SK-N-SH (cell line): ENCODE measurements around the gene SARDH. TPM values are rescaled to one million over a fixed set of nuclear protein-coding genes. Genes with fewer than 3 reads are reported as not detected.

Experiments used
- CTCF ChIA-PET: fragments of 300-600, 350-600 bp; formaldehyde crosslinking; extraction: SDS; loops from one replicate; lab custom pipeline; 2021; lab: Yijun Ruan, JAX
- POLR2A ChIA-PET: fragments of 350-600 bp; sonication (Branson Sonifier 250); formaldehyde crosslinking; extraction: SDS; loops from one replicate; lab custom pipeline; 2020; ENCODE audit warnings: antibody characterized with exemption, inconsistent platforms; lab: Yijun Ruan, JAX
- DNase-seq: peaks from one replicate; pipeline ENCODE4 v3.0.0; 2012
- H2AFZ ChIP-seq: fragments of 200-600 bp; sonication (generic); 2 replicates; pipeline ENCODE4 v1.8.1; 2016; ENCODE audit warnings: antibody characterized with exemption, mild to moderate bottlenecking, low read depth
- H3F3A ChIP-seq: fragments of 200-600 bp; sonication (generic); replicated peaks from 2 replicates; pipeline ENCODE3; 2016; ENCODE audit warnings: antibody characterized with exemption, mild to moderate bottlenecking; ENCODE audit not compliant: insufficient read depth
- H3K27ac ChIP-seq, 2 experiments: fragments of 200-500 bp in 1 of 2; fragments of 200-600 bp in 1 of 2; sonication (Bioruptor generic) in 1 of 2; sonication (generic), shearing (Covaris generic) in 1 of 2; 2 replicates each; pipeline versions ENCODE4 v1.5.1 to v1.6.1; 2014 to 2016; ENCODE audit warnings: low read depth in 2 of 2, inconsistent platforms in 1 of 2, low read length in 1 of 2, mild to moderate bottlenecking in 1 of 2, mixed read lengths in 1 of 2
- H3K27me3 ChIP-seq: fragments of 200-600 bp; sonication (generic), shearing (Covaris generic); 2 replicates; pipeline ENCODE4 v1.6.1; 2016; ENCODE audit warnings: mixed run types; ENCODE audit not compliant: insufficient read depth
- H3K36me3 ChIP-seq, 2 experiments: fragments of 200-500 bp in 1 of 2; fragments of 200-600 bp in 1 of 2; sonication (Bioruptor generic) in 1 of 2; sonication (generic) in 1 of 2; replicated peaks in 1 of 2; 2 replicates each; pipeline versions ENCODE3 to v1.5.1; 2014 to 2016; ENCODE audit warnings: low read length in 1 of 2, mild to moderate bottlenecking in 1 of 2; ENCODE audit not compliant: insufficient read depth in 2 of 2, control insufficient read depth in 1 of 2
- H3K4me1 ChIP-seq, 2 experiments: fragments of 200-500 bp in 1 of 2; fragments of 200-600 bp in 1 of 2; sonication (Bioruptor generic) in 1 of 2; sonication (generic), shearing (Covaris generic) in 1 of 2; 2 replicates each; pipeline versions ENCODE4 v1.5.1 to v1.6.1; 2014 to 2016; ENCODE audit warnings: low read depth in 1 of 2, low read length in 1 of 2, mixed run types in 1 of 2; ENCODE audit not compliant: insufficient read depth in 2 of 2, control insufficient read depth in 1 of 2
- H3K4me2 ChIP-seq: fragments of 200-600 bp; sonication (generic), shearing (Covaris generic); 2 replicates; pipeline ENCODE4 v1.6.1; 2017; ENCODE audit warnings: mixed run types
- H3K4me3 ChIP-seq, 2 experiments: fragments of 200-500 bp in 1 of 2; fragments of 200-600 bp in 1 of 2; sonication (Bioruptor generic) in 1 of 2; sonication (generic), shearing (Covaris generic) in 1 of 2; 2 replicates each; pipeline versions ENCODE4 v1.5.1 to v1.8.1; 2014 to 2016; ENCODE audit warnings: low read depth in 2 of 2, inconsistent platforms in 1 of 2, low read length in 1 of 2, mild to moderate bottlenecking in 1 of 2, mixed read lengths in 1 of 2, moderate library complexity in 1 of 2
- H3K79me2 ChIP-seq: fragments of 200-600 bp; sonication (generic); 2 replicates; pipeline ENCODE4 v1.8.1; 2017; ENCODE audit warnings: mild to moderate bottlenecking; ENCODE audit not compliant: insufficient read depth
- H3K9ac ChIP-seq: fragments of 200-600 bp; sonication (generic); 2 replicates; pipeline ENCODE4 v1.6.1; 2017; ENCODE audit warnings: mixed run types
- H3K9me2 ChIP-seq: fragments of 200-600 bp; sonication (generic); 2 replicates; pipeline ENCODE4 v1.6.1; 2017; ENCODE audit warnings: mixed run types
- H3K9me3 ChIP-seq: fragments of 200-600 bp; sonication (generic); 2 replicates; pipeline ENCODE4 v1.6.1; 2017; ENCODE audit warnings: mixed run types, mild to moderate bottlenecking, moderate library complexity
- H4K20me1 ChIP-seq: fragments of 200-600 bp; sonication (generic); 2 replicates; pipeline ENCODE4 v1.6.1; 2017; ENCODE audit warnings: mild to moderate bottlenecking, mixed run types; ENCODE audit not compliant: insufficient read depth
- EZH2phosphoT487 ChIP-seq: fragments of 200-600 bp; sonication (generic); IDR thresholded peaks from 2 replicates; pipeline ENCODE4 v1.6.1; 2017; ENCODE audit warnings: low read depth, mixed run types, mild to moderate bottlenecking, antibody characterized with exemption, moderate library complexity, borderline replicate concordance
- FOXJ3 ChIP-seq: sonication (generic); formaldehyde crosslinking; IDR thresholded peaks from 2 replicates; pipeline ENCODE4 v1.5.1; 2020; ENCODE audit warnings: mild to moderate bottlenecking, missing genetic modification reagents
- GATA2 ChIP-seq: sonication (generic); formaldehyde crosslinking; IDR thresholded peaks from 2 replicates; pipeline ENCODE4 v1.5.0; 2020; ENCODE audit warnings: mild to moderate bottlenecking, missing genetic modification reagents
- JUND ChIP-seq: IDR thresholded peaks from 2 replicates; pipeline ENCODE4 v1.4.0; 2012
- MXI1 ChIP-seq: IDR thresholded peaks from 2 replicates; pipeline ENCODE4 v1.6.1; 2012; ENCODE audit warnings: mild to moderate bottlenecking, low read depth, low read length, improper control_type of control experiment
- POLR2AphosphoS5 ChIP-seq: IDR thresholded peaks from 2 replicates; pipeline ENCODE4 v1.6.1; 2012; ENCODE audit warnings: low read depth, low read length
- RCOR1 ChIP-seq: fragments of 150-350 bp; IDR thresholded peaks from 2 replicates; pipeline ENCODE4 v1.6.1; 2017; ENCODE audit warnings: antibody characterized with exemption, low read length
- RFX5 ChIP-seq: IDR thresholded peaks from 2 replicates; pipeline ENCODE4 v1.6.1; 2012; ENCODE audit warnings: mild to moderate bottlenecking, improper control_type of control experiment, low read length
- TCF12 ChIP-seq: IDR thresholded peaks from 2 replicates; pipeline ENCODE4 v1.4.0; 2012
- WGBS: methylation state at CpG from one replicate; pipeline ENCODE4 v1.1.6; 2017; ENCODE audit warnings: low lambda C conversion rate; 5-methylcytosine and 5-hydroxymethylcytosine counted together
- polyA plus RNA-seq, 3 experiments: library from polyadenylated mRNA; depleted of rRNA; stranded (reverse); fragments of >200 nt; gene quantifications; 2 replicates each; pipeline ENCODE4 v1.2.3, GENCODE V29; 2012
- TF ChIP-seq, protein P1 (sequence below): IDR thresholded peaks from 2 replicates; pipeline ENCODE4 v1.4.0; 2012; ENCODE audit warnings: low read depth

Gene SARDH
- polyA plus RNA-seq, 1 of the 3 experiments (the other 2 are of a cell fraction), result 5.9 TPM

DNA sequence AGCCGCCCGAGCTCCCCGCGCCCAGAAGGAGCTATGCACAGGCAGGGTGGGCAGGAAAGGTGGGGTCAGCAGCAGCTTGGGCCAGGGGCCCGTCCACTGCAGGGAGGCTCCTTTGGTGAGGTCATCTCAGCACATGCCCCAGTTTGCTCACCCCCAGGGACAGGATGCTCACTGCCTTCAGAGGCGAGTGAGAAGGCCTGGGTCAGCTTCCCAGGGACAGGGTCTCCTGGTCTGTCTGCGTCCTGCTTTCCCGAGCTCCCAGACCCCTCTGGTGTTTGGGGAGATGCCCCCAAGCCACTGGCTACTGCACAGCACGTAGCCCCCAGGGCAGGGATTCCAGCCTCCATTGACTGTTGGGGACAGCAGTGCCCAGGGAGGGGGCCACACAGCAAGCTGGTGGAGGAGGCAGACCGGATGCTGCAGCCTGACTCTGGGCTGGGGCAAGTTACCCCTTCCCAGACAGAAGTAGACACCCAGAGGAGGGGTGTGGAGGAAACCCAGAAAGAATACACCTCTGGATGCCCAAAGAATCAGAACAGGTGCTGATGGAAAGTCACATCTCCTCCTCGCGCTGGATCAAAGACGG, 581 bp upstream of the SARDH start:
- Histone ChIP-seq H3F3A (no peaks in the 10 kb centered on the region), H3K4me3 (peak overlapping the region in 1 of 2 experiments; percentile 47; a peak in 1 of 4 replicates), H3K9me2 (no peaks in the 10 kb centered on the region), H3K27me3 (no peaks in the 10 kb centered on the region), H3K79me2 (no peaks in the 10 kb centered on the region), H3K4me2 (peak overlapping the region; percentile 81), H4K20me1 (no peaks in the 10 kb centered on the region), H3K4me1 (peaks cover 3 to 35% of the 10 kb centered on the region in 2 experiments; a peak in 1 of 4 replicates), H2AFZ (peak overlapping the region; percentile 87), H3K9me3 (no peaks in the 10 kb centered on the region), H3K27ac (peak overlapping the region in 1 of 2 experiments; percentile 93; a peak in 2 of 4 replicates), H3K36me3 (no peaks in the 10 kb centered on the region), H3K9ac (0 out of 2 replicates have a peak overlapping the region, but pooled peaks have one; percentile 51)
- ChIA-PET CTCF (interaction anchor here (1.0 to 3.7 kb wide), 6 partner anchors 10 to 255 kb away, joined by 3 to 24 read pairs (median 7); no protein-coding TSS in a partner anchor), POLR2A (interaction anchor here (0.8 to 2.4 kb wide), 5 partner anchors 76 to 364 kb away, joined by 3 to 8 read pairs (median 4); partner anchors contain the start of gene FAM163B)
- no peak for DNase-seq
- WGBS, result 78% methylated on average over 5 of the region's 13 CpGs
- TF ChIP-seq TCF12, result no peak

DNA sequence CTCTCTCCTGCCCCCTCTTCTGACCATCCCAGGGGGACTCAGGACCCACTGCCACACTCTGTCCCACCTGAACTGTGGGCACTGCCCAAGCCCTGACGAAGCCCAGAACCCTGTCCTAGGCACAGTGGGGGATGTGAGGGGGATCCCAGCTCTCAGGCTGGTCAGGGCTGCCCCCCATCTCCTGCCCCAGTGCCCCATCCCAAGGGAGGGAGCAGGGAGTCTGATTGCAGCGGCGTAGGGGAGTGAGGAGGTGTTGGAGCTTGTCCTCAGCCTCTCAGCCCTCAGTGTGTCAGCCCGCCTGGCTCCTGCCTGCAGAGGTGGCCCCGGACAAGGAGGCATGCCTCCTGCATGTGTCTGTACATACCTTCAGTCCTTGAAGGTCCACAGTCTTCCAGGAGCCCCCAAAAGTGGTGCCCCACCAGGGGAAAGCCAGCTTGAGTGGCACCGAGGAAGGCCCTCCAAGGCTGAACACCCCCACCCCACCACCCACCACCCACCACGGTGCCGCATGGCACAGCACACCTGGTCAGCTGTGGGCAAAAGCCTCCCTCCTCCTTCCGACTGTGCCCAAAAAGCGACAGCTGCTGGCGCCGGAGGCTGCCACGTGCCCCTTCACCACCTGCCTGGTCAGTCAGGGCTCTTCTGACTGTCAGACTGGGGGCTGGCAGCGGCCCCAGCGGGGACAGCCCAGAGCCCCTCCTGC, 930 bp downstream of the SARDH start:
- Histone ChIP-seq H3K4me3 (peak overlapping the region; percentile 47 to 56), H3K4me2 (peak overlapping the region; percentile 81), H3K9me3 (no peaks in the 10 kb centered on the region), H3K27me3 (no peaks in the 10 kb centered on the region), H3K9ac (peak overlapping the region; percentile 51; the same call in 1 of the 2 replicates), H3K36me3 (no peaks in the 10 kb centered on the region), H3K27ac (peak overlapping the region in 1 of 2 experiments; percentile 93; a peak in 2 of 4 replicates), H3F3A (no peaks in the 10 kb centered on the region), H3K9me2 (no peaks in the 10 kb centered on the region), H4K20me1 (no peaks in the 10 kb centered on the region), H3K4me1 (peaks cover 3 to 31% of the 10 kb centered on the region in 2 experiments; a peak in 1 of 4 replicates), H3K79me2 (no peaks in the 10 kb centered on the region), H2AFZ (no peak overlapping the region)
- POLR2A ChIA-PET, result interaction anchor here (0.9 to 2.4 kb wide), 7 partner anchors 54 to 362 kb away, joined by 3 to 8 read pairs (median 5); partner anchors contain the start of gene FAM163B
- DNase-seq, result peak; percentile 72
- 59% methylated on average over 6 of the region's 15 CpGs for WGBS
- TF ChIP-seq POLR2AphosphoS5 (no peak), RFX5 (no peak), JUND (no peak), RCOR1 (no peak), EZH2phosphoT487 (no peak), FOXJ3 (CRISPR knock-in tag) (0 out of 2 replicates have a peak, but pooled peaks have one; percentile 28), GATA2 (CRISPR knock-in tag) (no peak), MXI1 (peak; percentile 86)
- TF ChIP-seq, protein P1, sequence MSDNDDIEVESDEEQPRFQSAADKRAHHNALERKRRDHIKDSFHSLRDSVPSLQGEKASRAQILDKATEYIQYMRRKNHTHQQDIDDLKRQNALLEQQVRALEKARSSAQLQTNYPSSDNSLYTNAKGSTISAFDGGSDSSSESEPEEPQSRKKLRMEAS, result no peak
- CTCF ChIA-PET, result interaction anchor here (0.9 to 3.7 kb wide), 11 partner anchors 8 to 257 kb away, joined by 3 to 24 read pairs (median 3); no protein-coding TSS in a partner anchor
